GM13976 (cell line): ENCODE measurements around the gene RSPH4A.

Experiments used
- DNase-seq: peaks from one replicate; pipeline ENCODE4 v3.0.0; 2012; ENCODE audit warnings: low spot score
- CTCF ChIP-seq: IDR thresholded peaks from 2 replicates; pipeline ENCODE4 v1.5.1; 2012; ENCODE audit warnings: borderline replicate concordance, mild to moderate bottlenecking; ENCODE audit not compliant: insufficient read depth; ENCODE audit errors: extremely low read depth, missing control alignments, control extremely low read depth
- in situ Hi-C: fragments of 300-500 bp; cut with MboI; formaldehyde crosslinking; loops from one replicate; pipeline ENCODE4 v1.12.0; 2022; ENCODE audit warnings: low sequenced_read_pairs, mixed read lengths, inconsistent platforms; ENCODE audit not compliant: unreplicated experiment

Gene RSPH4A

GRCh38 chr6:116672306-116672705, 56.0 kb downstream of the RSPH4A start:
- in situ Hi-C loops, result no loop called here
- TF ChIP-seq CTCF, result no peak
- DNase-seq, result no peak

- DNase-seq, result no peak
- no peak for TF ChIP-seq CTCF
- in situ Hi-C loops, result no loop called here
These were observed 59.7 kb downstream of the RSPH4A start for GRCh38 chr6:116676021-116676420.

DNA sequence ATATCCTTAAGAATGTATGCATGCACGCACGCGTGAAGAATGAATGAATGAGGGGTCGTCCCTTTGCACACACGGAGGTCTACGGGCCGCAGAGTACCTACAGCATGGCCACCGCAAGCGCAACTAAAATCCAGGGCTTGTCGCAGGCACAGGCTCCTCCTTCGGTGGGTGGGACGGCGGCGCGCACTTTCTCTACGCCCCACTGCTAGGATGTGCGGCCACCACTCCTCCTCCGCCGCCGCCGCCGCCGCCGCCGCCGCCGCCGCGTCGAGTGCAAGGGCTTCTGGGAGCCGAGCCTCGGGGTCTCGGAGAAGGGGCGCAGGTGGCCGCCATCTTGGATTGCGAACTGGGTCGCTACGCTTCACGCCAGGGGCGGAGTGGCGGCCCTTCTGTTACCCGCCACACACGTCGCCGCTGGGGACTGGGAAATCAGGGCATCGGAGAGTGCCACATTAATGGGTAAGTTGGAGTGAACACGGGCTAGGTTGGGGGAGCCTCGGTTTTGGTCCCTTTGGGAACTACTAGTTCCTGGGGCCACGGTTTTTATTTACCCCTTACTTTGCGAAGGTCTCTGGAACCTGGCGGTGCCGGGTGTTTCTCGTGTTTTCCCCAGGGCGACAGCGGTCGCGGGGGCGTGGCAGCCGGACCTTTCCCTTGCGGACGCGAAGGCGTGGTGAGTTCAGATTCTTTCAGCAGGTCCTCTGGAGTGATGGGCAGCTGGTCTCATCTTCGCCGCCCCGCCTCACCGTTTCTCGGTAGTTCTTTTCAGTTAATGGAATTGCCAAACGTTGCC, 64.8 kb downstream of the RSPH4A start, which contains the start of gene KPNA5:
TSS of gene KPNA5 (plus strand) at position 332 of the 793 bp plus-strand sequence. CDS start at position 456, 124 bp downstream.
- in situ Hi-C loops, result no loop called here
- peak; percentile 92 for DNase-seq
- no peak for TF ChIP-seq CTCF

GRCh38 chr6:116682334-116682712, 66.0 kb downstream of the RSPH4A start:
- in situ Hi-C loops, result no loop called here
- peak; percentile 40 for DNase-seq
- no peak for TF ChIP-seq CTCF
